ENCODE data around the gene FMNL3.

- no peak for TF ChIP-seq CTCF (IDR thresholded peaks at IDR 0.05; ENCODE audit: low read depth, low read length, missing input control)
- no peak for TF ChIP-seq RAD21 (IDR thresholded peaks at IDR 0.05)
- no peak for TF ChIP-seq TAF1 (conservative IDR thresholded peaks at IDR 0.05)
Observed at GRCh38 chr12:49609059-49609874, 97.9 kb downstream of the FMNL3 start.

Measured in liver (tissue), 3 donors.